Keratinocyte (primary cell): ENCODE results near the gene KRTAP4-11. TPM values are rescaled to one million over a fixed set of nuclear protein-coding genes. Genes with fewer than 3 reads are reported as not detected.
"Not testable (repeated sequence)": the region's sequence is repeated elsewhere in the genome, so short reads cannot be mapped to it uniquely, and the experiment has no call there.

Source experiments
- DNase-seq: peaks from one replicate; pipeline ENCODE4 v3.0.0-alpha.2; 2011; ENCODE audit warnings: low read depth, missing footprints, low spot score
- FAIRE-seq: peaks from 2 replicates; lab custom pipeline; 2011; peaks lifted over from hg19 to GRCh38; lab: Jason Lieb, UNC
- H2AFZ ChIP-seq: 2 replicates; pipeline ENCODE4 v1.6.0; 2012; ENCODE audit warnings: low read length, control low read depth, inconsistent platforms; ENCODE audit not compliant: control insufficient read depth
- H3K27ac ChIP-seq: 2 replicates; pipeline ENCODE4 v1.5.1; 2011; ENCODE audit warnings: low read length; ENCODE audit not compliant: control insufficient read depth, insufficient read depth
- H3K27me3 ChIP-seq: 3 replicates; pipeline ENCODE4 v1.6.0; 2011; ENCODE audit warnings: low read length; ENCODE audit not compliant: control insufficient read depth, insufficient read depth; ENCODE audit errors: extremely low read depth
- H3K36me3 ChIP-seq, 2 experiments: 2 replicates in 1 of 2; 3 replicates in 1 of 2; pipeline ENCODE4 v1.5.1; 2011; ENCODE audit warnings: low read length in 2 of 2, mild to moderate bottlenecking in 1 of 2; ENCODE audit not compliant: control insufficient read depth in 2 of 2, insufficient read depth in 2 of 2; ENCODE audit errors: extremely low read depth in 1 of 2
- H3K4me1 ChIP-seq: 3 replicates; pipeline ENCODE4 v1.5.1; 2011; ENCODE audit warnings: low read length; ENCODE audit not compliant: control insufficient read depth, insufficient read depth; ENCODE audit errors: extremely low read depth
- H3K4me2 ChIP-seq: 3 replicates; pipeline ENCODE4 v1.6.0; 2011; ENCODE audit warnings: low read depth, low read length; ENCODE audit not compliant: control insufficient read depth, insufficient read depth; ENCODE audit errors: extremely low read depth
- H3K4me3 ChIP-seq, 3 experiments: fragments of 200-600 bp in 1 of 3; sonication (generic) in 1 of 3; 2 replicates in 2 of 3; 3 replicates in 1 of 3; pipeline ENCODE4 v1.5.1; 2011 to 2016; ENCODE audit warnings: low read length in 3 of 3, mild to moderate bottlenecking in 3 of 3, control low read depth in 2 of 3, inconsistent platforms in 1 of 3, low read depth in 1 of 3, mixed read lengths in 1 of 3, mixed run types in 1 of 3, moderate library complexity in 1 of 3; ENCODE audit not compliant: control insufficient read depth in 2 of 3, insufficient read depth in 2 of 3; ENCODE audit errors: extremely low read depth in 1 of 3
- H3K79me2 ChIP-seq: 2 replicates; pipeline ENCODE4 v1.6.0; 2012; ENCODE audit warnings: low read length; ENCODE audit not compliant: control insufficient read depth, insufficient read depth
- H3K9ac ChIP-seq: 3 replicates; pipeline ENCODE4 v1.6.0; 2011; ENCODE audit warnings: low read length; ENCODE audit not compliant: control insufficient read depth, insufficient read depth; ENCODE audit errors: extremely low read depth
- H3K9me1 ChIP-seq: 3 replicates; pipeline ENCODE4 v1.6.0; 2011; ENCODE audit warnings: low read length; ENCODE audit not compliant: control insufficient read depth, insufficient read depth; ENCODE audit errors: extremely low read depth
- H3K9me3 ChIP-seq: 2 replicates; pipeline ENCODE4 v1.5.1; 2012; ENCODE audit warnings: low read depth, low read length; ENCODE audit not compliant: control insufficient read depth
- H4K20me1 ChIP-seq: 3 replicates; pipeline ENCODE4 v1.6.0; 2011; ENCODE audit warnings: low read length; ENCODE audit not compliant: control insufficient read depth, insufficient read depth; ENCODE audit errors: extremely low read depth
- CTCF ChIP-seq, 3 experiments: IDR thresholded peaks in 1 of 3; conservative IDR thresholded peaks in 1 of 3; optimal IDR thresholded peaks in 1 of 3; 2 replicates in 2 of 3; 3 replicates in 1 of 3; pipeline versions ENCODE3 to v1.5.1; 2011; ENCODE audit warnings: low read length in 3 of 3, mild to moderate bottlenecking in 3 of 3, moderate library complexity in 2 of 3, control low read depth in 1 of 3, inconsistent platforms in 1 of 3; ENCODE audit not compliant: insufficient read depth in 2 of 3; ENCODE audit errors: extremely low read depth in 1 of 3
- EZH2 ChIP-seq: IDR thresholded peaks from one replicate; pipeline ENCODE4 v1.6.1; 2012; ENCODE audit warnings: inconsistent platforms, mild to moderate bottlenecking, low read length, moderate library complexity
- dilution Hi-C: fragments of 300-500 bp; cut with MboI; formaldehyde crosslinking; loops from one replicate; pipeline ENCODE4 v1.7.0; 2020; ENCODE audit warnings: low sequenced_read_pairs; ENCODE audit not compliant: extremely low pct_ligation_motif_present
- polyA plus RNA-seq, 5 experiments: library from polyadenylated mRNA; depleted of rRNA in 3 of 5; stranded (reverse) in 3 of 5; stranded (forward) in 1 of 5; unstranded in 1 of 5; fragments of >200 nt; gene quantifications; 1 replicate in 1 of 5; 2 replicates in 3 of 5; 3 replicates in 1 of 5; pipeline versions ENCODE4 v1.2.1 to v1.2.3, GENCODE V29; 2011 to 2012; ENCODE audit warnings: missing spikeins in 2 of 5, low read depth in 1 of 5, low replicate concordance in 1 of 5

KRTAP4-11 gene
- polyA plus RNA-seq, 1 donor (not counting 4 experiments of a cell fraction or from before 2014, with no cell fraction given) = not detected

- TF ChIP-seq EZH2 = no peak
- TF ChIP-seq CTCF (optimal IDR thresholded peaks at IDR 0.05 in 1 of 3, IDR thresholded peaks at IDR 0.05 in 1 of 3, conservative IDR thresholded peaks at IDR 0.05 in 1 of 3; ENCODE audit: extremely low read depth in 1 of 3, insufficient read depth in 2 of 3, low read length in 3 of 3) = no peak
These were observed 22.1 kb downstream of the KRTAP4-11 start for GRCh38 chr17:41096055-41096454.

GRCh38 chr17:41088760-41089352, 29.3 kb downstream of the KRTAP4-11 start:
- H3K27ac ChIP-seq, H3K4me3 ChIP-seq, H3K4me2 ChIP-seq, H3K9me3 ChIP-seq, H3K36me3 ChIP-seq, H4K20me1 ChIP-seq, H3K27me3 ChIP-seq, H3K4me1 ChIP-seq, H3K9me1 ChIP-seq, dilution Hi-C loops, FAIRE-seq, H3K9ac ChIP-seq, DNase-seq, H2AFZ ChIP-seq, H3K79me2 ChIP-seq: not testable (repeated sequence)

More at GRCh38 chr17:41096055-41096454, 22.1 kb downstream of the KRTAP4-11 start:
- dilution Hi-C loops = no loop called here
- no peaks in the 10 kb centered on the region for H3K36me3 ChIP-seq
- no peak overlapping the region for H3K9ac ChIP-seq
- H2AFZ ChIP-seq = no peak overlapping the region
- no peak overlapping the region for H3K27ac ChIP-seq
- peaks cover 23% of the 10 kb centered on the region for H3K4me1 ChIP-seq
- no peak overlapping the region for H3K4me2 ChIP-seq
- FAIRE-seq (no peak), DNase-seq (no peak)
- no peaks in the 10 kb centered on the region for H4K20me1 ChIP-seq
- no peak overlapping the region for H3K4me3 ChIP-seq
- H3K27me3 ChIP-seq = no peaks in the 10 kb centered on the region
- no peaks in the 10 kb centered on the region for H3K9me3 ChIP-seq
- H3K79me2 ChIP-seq = no peaks in the 10 kb centered on the region
- no peaks in the 10 kb centered on the region for H3K9me1 ChIP-seq

GRCh38 chr17:41084100-41084856, 33.9 kb downstream of the KRTAP4-11 start, which contains the start of gene KRTAP4-7:
Gene KRTAP4-7 (plus strand): TSS chr17:41084150. CDS start chr17:41084207, 57 bp downstream.
- H3K9me3 ChIP-seq, H3K9ac ChIP-seq, H3K27me3 ChIP-seq, H2AFZ ChIP-seq, DNase-seq, H4K20me1 ChIP-seq, H3K9me1 ChIP-seq, dilution Hi-C loops, H3K79me2 ChIP-seq, H3K4me3 ChIP-seq, H3K36me3 ChIP-seq: not testable (repeated sequence)
- peak; percentile 65 for FAIRE-seq
- Histone ChIP-seq H3K4me1 (peaks cover 15% of the 10 kb centered on the region), H3K27ac (peak within 1 kb of the TSS; percentile 34), H3K4me2 (peak within 1 kb of the TSS; percentile 14)

GRCh38 chr17:41083427-41083826, 34.7 kb downstream of the KRTAP4-11 start:
- H3K4me1 ChIP-seq = peaks cover 15% of the 10 kb centered on the region
- H3K9me1 ChIP-seq, DNase-seq, H3K4me2 ChIP-seq, H3K79me2 ChIP-seq, H3K4me3 ChIP-seq, H3K9me3 ChIP-seq, dilution Hi-C loops, H3K36me3 ChIP-seq, H4K20me1 ChIP-seq, H3K27ac ChIP-seq, H3K27me3 ChIP-seq, H2AFZ ChIP-seq, H3K9ac ChIP-seq: not testable (repeated sequence)
- FAIRE-seq = peak; percentile 100
